ENCODE measurements around the gene CLEC11A.
A peak's percentile ranks its signal among the peaks of the same experiment; 100 is the strongest.

CLEC11A gene, protein sequence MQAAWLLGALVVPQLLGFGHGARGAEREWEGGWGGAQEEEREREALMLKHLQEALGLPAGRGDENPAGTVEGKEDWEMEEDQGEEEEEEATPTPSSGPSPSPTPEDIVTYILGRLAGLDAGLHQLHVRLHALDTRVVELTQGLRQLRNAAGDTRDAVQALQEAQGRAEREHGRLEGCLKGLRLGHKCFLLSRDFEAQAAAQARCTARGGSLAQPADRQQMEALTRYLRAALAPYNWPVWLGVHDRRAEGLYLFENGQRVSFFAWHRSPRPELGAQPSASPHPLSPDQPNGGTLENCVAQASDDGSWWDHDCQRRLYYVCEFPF

DNA sequence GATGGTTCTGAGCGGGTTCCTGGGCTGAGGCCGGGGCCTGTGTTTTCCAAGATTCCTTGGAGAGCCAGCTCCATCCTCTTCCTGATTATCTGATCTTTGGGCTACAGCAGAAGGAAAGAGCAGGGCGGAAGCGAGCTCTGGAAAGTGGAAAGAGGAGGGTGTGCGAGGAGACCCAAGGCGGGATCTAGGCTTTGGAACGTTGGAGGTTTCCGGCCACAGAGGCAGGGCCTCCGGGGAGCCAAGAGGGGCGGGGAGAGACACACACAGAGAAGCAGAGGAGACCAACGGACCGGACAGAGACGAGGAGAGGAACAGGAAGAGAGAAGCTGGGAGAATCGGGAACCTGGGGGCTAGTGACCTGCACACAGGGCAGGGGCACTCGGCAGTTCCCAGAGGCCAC is at the start of gene CLEC11A:
Gene CLEC11A (plus strand): TSS at position 296 of the 400 bp plus-strand sequence. CDS start 162 bp downstream, outside the sequence.
- peak within 1 kb of the TSS; percentile 84 for H3K4me3 ChIP-seq (ENCODE audit: low read depth, low read length)
- DNase-seq (ENCODE audit: low read depth): no peak
- TF ChIP-seq, protein P1, sequence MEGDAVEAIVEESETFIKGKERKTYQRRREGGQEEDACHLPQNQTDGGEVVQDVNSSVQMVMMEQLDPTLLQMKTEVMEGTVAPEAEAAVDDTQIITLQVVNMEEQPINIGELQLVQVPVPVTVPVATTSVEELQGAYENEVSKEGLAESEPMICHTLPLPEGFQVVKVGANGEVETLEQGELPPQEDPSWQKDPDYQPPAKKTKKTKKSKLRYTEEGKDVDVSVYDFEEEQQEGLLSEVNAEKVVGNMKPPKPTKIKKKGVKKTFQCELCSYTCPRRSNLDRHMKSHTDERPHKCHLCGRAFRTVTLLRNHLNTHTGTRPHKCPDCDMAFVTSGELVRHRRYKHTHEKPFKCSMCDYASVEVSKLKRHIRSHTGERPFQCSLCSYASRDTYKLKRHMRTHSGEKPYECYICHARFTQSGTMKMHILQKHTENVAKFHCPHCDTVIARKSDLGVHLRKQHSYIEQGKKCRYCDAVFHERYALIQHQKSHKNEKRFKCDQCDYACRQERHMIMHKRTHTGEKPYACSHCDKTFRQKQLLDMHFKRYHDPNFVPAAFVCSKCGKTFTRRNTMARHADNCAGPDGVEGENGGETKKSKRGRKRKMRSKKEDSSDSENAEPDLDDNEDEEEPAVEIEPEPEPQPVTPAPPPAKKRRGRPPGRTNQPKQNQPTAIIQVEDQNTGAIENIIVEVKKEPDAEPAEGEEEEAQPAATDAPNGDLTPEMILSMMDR (IDR thresholded peaks at IDR 0.05; ENCODE audit: control insufficient read depth, extremely low read depth, insufficient read depth): no peak

DNA sequence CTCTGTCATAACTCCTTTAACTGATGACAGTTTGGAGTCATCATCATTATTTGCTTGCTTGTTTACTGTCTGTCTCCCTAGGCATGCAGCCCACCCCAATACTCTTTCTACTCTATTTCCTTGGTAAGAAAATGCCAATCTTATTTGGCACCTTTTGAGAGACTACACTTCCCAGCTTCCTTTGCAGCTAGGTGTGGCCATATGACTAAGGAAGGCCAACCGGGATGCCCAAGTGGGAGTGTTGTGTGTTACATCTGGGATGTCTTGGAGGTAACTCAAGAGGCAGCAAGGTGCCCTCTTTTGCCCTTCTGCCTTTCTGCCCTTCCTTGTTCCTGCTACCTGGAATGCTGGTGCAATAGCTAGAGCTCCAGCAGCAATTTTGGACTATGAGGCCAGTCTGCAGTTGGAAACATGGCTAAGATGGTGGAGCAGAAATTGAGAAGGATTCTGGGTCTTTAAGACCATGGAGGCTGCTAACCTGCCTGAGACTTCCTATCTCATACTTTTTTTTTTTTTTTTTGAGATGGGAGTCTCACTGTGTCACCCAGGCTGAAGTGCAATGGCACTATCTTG is 46.5 kb upstream of the CLEC11A start:
- H3K4me3 ChIP-seq (ENCODE audit: low read depth, low read length): no peak overlapping the region
- no peak for DNase-seq (ENCODE audit: low read depth)
- TF ChIP-seq, protein P1 (IDR thresholded peaks at IDR 0.05; ENCODE audit: control insufficient read depth, extremely low read depth, insufficient read depth): no peak

DNA sequence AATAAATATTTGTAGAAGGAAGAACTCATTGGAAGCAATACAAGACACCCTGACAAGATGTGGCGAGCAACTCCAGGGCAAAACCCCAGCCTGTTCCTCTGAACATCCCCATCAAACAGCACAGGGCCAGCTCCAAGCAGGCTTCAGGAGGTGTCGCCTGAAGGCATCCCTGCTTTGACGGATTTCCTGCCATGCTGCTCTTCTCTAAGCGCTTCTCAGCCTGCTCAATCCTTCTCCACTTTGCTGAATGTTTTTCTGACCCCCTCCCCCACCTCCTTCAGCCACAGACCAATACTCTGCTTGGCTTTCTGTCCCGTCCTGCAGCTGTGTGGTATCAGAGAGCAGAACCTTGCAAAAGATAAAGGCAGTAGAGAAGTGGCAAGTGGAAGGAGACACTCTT is 45.5 kb upstream of the CLEC11A start:
- no peak for DNase-seq (ENCODE audit: low read depth)
- no peak overlapping the region for H3K4me3 ChIP-seq (ENCODE audit: low read depth, low read length)
- TF ChIP-seq, protein P1 (IDR thresholded peaks at IDR 0.05; ENCODE audit: control insufficient read depth, extremely low read depth, insufficient read depth): no peak

DNA sequence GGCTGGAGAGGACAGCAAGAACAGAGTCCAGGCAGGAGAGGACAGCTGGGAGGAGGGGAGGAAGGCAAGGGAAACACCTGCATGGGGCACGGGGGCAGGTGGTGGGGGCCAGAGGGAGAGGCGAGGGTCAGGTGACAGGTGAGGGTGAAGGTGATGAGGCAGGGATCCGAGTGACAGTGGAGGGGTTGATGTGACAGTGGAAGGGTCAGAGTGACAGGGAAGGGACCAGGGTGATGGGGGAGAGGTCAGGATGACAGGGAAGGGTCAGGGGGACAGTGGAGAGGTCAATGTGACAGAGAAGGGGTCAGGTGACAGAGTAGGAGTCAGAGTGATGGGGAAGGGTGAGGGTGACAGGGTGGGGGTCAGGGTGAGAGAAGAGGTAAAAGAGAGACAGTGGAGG is 44.8 kb upstream of the CLEC11A start:
- TF ChIP-seq, protein P1 (IDR thresholded peaks at IDR 0.05; ENCODE audit: control insufficient read depth, extremely low read depth, insufficient read depth): no peak
- H3K4me3 ChIP-seq (ENCODE audit: low read depth, low read length): no peak overlapping the region
- no peak for DNase-seq (ENCODE audit: low read depth)

DNA sequence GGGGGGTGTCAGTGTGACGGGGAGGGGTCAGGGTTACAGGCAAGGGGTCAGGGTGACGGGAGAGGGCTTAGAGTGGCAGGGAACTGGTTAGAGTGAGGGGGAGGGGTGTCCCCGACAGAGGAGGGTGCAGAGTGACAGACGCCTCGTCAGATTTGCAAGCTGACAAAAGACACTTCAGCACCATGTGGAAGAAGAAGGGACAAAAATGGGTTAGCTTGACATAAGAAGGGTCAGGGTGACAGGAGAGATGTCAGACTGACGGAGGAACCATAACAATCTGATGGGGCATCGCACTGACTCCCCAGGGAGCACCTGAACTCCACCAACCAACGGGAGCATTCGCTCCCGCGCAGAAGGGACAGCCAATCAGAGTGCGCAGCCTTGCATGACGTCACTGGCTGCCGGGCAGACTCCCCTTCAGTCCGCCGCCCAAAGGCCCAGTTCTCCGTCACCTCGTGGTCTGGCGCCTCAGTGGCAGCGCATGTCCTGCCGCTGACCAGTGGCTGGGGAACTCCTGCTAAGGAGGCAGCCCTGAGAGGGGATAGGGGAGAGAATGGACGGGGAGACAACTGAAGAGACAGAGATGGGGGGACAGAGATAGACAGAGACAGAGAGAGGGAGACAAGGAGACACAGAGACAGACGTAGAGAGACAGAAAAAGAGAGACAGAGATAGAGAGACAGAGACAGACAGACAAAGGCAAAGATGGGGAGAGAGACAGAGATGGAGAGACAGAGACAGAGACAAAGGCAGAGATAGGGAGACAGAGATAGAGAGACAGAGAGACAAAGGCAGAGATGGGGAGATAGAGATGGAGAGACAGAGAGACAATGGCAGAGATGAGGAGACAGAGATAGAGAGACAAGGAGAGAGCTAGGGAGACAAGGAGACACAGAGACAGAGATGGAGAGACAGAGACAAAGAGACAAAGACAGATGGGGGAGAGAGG is 43.7 kb upstream of the CLEC11A start:
- TF ChIP-seq, protein P1 (IDR thresholded peaks at IDR 0.05; ENCODE audit: control insufficient read depth, extremely low read depth, insufficient read depth): no peak
- no peak overlapping the region for H3K4me3 ChIP-seq (ENCODE audit: low read depth, low read length)
- no peak for DNase-seq (ENCODE audit: low read depth)

DNA sequence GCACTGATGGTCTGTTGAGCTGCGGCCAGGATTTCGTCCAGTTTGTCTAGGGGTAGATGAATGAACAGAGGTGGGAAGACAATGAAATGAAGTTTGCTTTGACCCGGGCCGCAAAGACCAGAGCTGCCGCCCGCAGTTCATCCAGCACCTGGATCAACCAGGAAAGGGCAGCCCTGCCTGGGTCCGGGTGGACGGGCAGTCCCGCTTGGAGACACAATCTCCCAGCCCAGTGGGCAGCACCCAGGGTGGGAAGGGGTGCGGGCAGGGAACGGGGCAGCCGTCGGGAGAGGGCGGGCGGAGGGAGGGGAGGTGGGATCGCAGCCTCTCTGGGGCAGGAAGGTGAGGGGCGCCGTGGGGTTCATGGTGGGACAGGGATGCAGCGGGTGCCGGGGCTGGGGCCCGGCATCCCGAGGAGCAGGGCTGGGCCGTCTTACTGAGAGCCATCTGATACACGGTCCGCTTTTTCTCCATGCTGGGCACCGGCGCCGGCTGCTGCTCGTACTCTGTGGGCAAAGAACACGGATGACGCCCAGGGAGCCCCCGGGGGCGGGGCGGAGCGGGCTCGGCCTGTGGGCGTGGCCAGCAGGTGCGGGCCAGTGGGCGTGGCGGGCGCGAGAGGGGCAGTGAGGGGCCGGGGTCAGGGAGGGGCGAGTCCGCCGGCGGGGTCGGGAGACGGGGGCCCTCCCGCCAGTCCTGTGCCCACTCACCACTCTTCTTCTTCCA is 36.7 kb upstream of the CLEC11A start:
- TF ChIP-seq, protein P1 (IDR thresholded peaks at IDR 0.05; ENCODE audit: control insufficient read depth, extremely low read depth, insufficient read depth): no peak
- no peak overlapping the region for H3K4me3 ChIP-seq (ENCODE audit: low read depth, low read length)
- DNase-seq (ENCODE audit: low read depth): no peak
